Smooth muscle cell (in vitro differentiated cells): ENCODE data around the gene OR2V1. TPM values are rescaled to one million over a fixed set of nuclear protein-coding genes. Genes with fewer than 3 reads are reported as not detected.

Experiments used
- DNase-seq: peaks from one replicate; lab custom pipeline; 2025; ENCODE audit not compliant: unreplicated experiment; lab: John Stamatoyannopoulos, UW
- H2AFZ ChIP-seq: fragments of 200-600 bp; sonication (generic); 2 replicates; pipeline ENCODE4 v1.6.0; 2016; ENCODE audit warnings: antibody characterized with exemption, low read depth, mild to moderate bottlenecking
- H3F3A ChIP-seq: fragments of 200-600 bp; sonication (generic); 2 replicates; pipeline ENCODE4 v1.6.0; 2017; ENCODE audit warnings: antibody characterized with exemption, low read depth
- H3K27ac ChIP-seq: fragments of 200-600 bp; sonication (generic); 2 replicates; pipeline ENCODE4 v1.5.1; 2016; ENCODE audit warnings: low read depth, mild to moderate bottlenecking
- H3K27me3 ChIP-seq: fragments of 200-600 bp; sonication (generic); 2 replicates; pipeline ENCODE4 v1.6.1; 2016; ENCODE audit warnings: low read depth, mild to moderate bottlenecking
- H3K36me3 ChIP-seq: fragments of 200-600 bp; sonication (generic); 2 replicates; pipeline ENCODE4 v1.5.1; 2016; ENCODE audit warnings: low read depth
- H3K4me1 ChIP-seq: fragments of 200-600 bp; sonication (generic); 2 replicates; pipeline ENCODE4 v1.5.1; 2016; ENCODE audit warnings: low read depth
- H3K4me2 ChIP-seq: fragments of 200-600 bp; sonication (generic); 2 replicates; pipeline ENCODE4 v1.6.0; 2016; ENCODE audit warnings: mild to moderate bottlenecking
- H3K4me3 ChIP-seq: fragments of 200-600 bp; sonication (generic); 2 replicates; pipeline ENCODE4 v1.5.1; 2016; ENCODE audit warnings: mild to moderate bottlenecking
- H3K79me2 ChIP-seq: fragments of 200-600 bp; sonication (generic); 2 replicates; pipeline ENCODE4 v1.6.0; 2016; ENCODE audit warnings: low read depth, mild to moderate bottlenecking
- H3K9ac ChIP-seq: fragments of 200-600 bp; sonication (generic); 2 replicates; pipeline ENCODE4 v1.6.0; 2016; ENCODE audit warnings: low read depth
- H3K9me3 ChIP-seq: fragments of 200-600 bp; sonication (generic); replicated peaks from 2 replicates; pipeline ENCODE4 v1.5.1; 2016; ENCODE audit warnings: low read depth
- H4K20me1 ChIP-seq: fragments of 200-600 bp; sonication (generic); 2 replicates; pipeline ENCODE4 v1.6.0; 2016; ENCODE audit warnings: low read depth
- CTCF ChIP-seq: fragments of 200-600 bp; sonication (generic); IDR thresholded peaks from 2 replicates; pipeline ENCODE4 v1.5.1; 2017; ENCODE audit warnings: borderline replicate concordance, mild to moderate bottlenecking, antibody characterized with exemption; ENCODE audit not compliant: insufficient read depth, poor library complexity, severe bottlenecking
- whole genome bisulfite sequencing: methylation state at CpG from one replicate; pipeline ENCODE4 v1.1.7; 2016; ENCODE audit warnings: low lambda C conversion rate; 5-methylcytosine and 5-hydroxymethylcytosine counted together
- polyA plus RNA-seq: library from polyadenylated mRNA; unstranded; fragments of >200 nt; fragmentation: Nextera tagmentation; extraction: Ambion mirVana; gene quantifications from 2 replicates; pipeline ENCODE4 v1.2.1, GENCODE V29; 2016
- total RNA-seq: library from RNA; depleted of rRNA; stranded (reverse); fragments of >200 nt; gene quantifications from 2 replicates; pipeline ENCODE4 v1.2.3, GENCODE V29; 2014

The OR2V1 gene
- total and polyA plus RNA-seq, 2 experiments from 2014 or later = not detected

GRCh38 chr5:181124526-181124925, 6.4 kb downstream of the OR2V1 start:
- Histone ChIP-seq H3K4me2 (no peak overlapping the region), H3K9me3 (no peaks in the 10 kb centered on the region), H3K27ac (no peak overlapping the region), H3K9ac (no peak overlapping the region), H4K20me1 (no peaks in the 10 kb centered on the region), H3K4me1 (no peaks in the 10 kb centered on the region), H3F3A (no peaks in the 10 kb centered on the region), H3K36me3 (no peaks in the 10 kb centered on the region), H3K27me3 (peaks cover 14% of the 10 kb centered on the region), H3K4me3 (no peak overlapping the region), H2AFZ (no peak overlapping the region), H3K79me2 (no peaks in the 10 kb centered on the region)
- no peak for TF ChIP-seq CTCF
- no peak for DNase-seq
- WGBS = 77% methylated on average over 3 of the region's 3 CpGs

GRCh38 chr5:181121675-181122561, 9.1 kb downstream of the OR2V1 start:
- Histone ChIP-seq H2AFZ (no peak overlapping the region), H3K9ac (no peak overlapping the region), H4K20me1 (no peaks in the 10 kb centered on the region), H3K27ac (no peak overlapping the region), H3K79me2 (no peaks in the 10 kb centered on the region), H3K27me3 (peaks cover 21% of the 10 kb centered on the region), H3F3A (no peaks in the 10 kb centered on the region), H3K4me2 (no peak overlapping the region), H3K4me1 (no peaks in the 10 kb centered on the region), H3K4me3 (no peak overlapping the region), H3K9me3 (no peaks in the 10 kb centered on the region), H3K36me3 (no peaks in the 10 kb centered on the region)
- no peak for DNase-seq
- TF ChIP-seq CTCF = no peak
- 88% methylated on average over 28 of the region's 28 CpGs for WGBS

- no peak overlapping the region for H3K27ac ChIP-seq
- no peaks in the 10 kb centered on the region for H4K20me1 ChIP-seq
- H3K36me3 ChIP-seq = no peaks in the 10 kb centered on the region
- H3K79me2 ChIP-seq = no peaks in the 10 kb centered on the region
- H3K4me3 ChIP-seq = no peak overlapping the region
- DNase-seq = no peak
- no peaks in the 10 kb centered on the region for H3K9me3 ChIP-seq
- no peaks in the 10 kb centered on the region for H3K4me1 ChIP-seq
- TF ChIP-seq CTCF = no peak
- H2AFZ ChIP-seq = no peak overlapping the region
- 81% methylated on average over 5 of the region's 5 CpGs for WGBS
- no peak overlapping the region for H3K9ac ChIP-seq
- H3K27me3 ChIP-seq = peaks cover 32% of the 10 kb centered on the region
- no peaks in the 10 kb centered on the region for H3F3A ChIP-seq
- no peak overlapping the region for H3K4me2 ChIP-seq
Observed at GRCh38 chr5:181120761-181121160, 10.2 kb downstream of the OR2V1 start.

GRCh38 chr5:181120306-181120705, 10.7 kb downstream of the OR2V1 start:
- Histone ChIP-seq H3K9me3 (no peaks in the 10 kb centered on the region), H3K36me3 (no peaks in the 10 kb centered on the region), H3F3A (no peaks in the 10 kb centered on the region), H3K4me1 (peaks cover 2% of the 10 kb centered on the region), H3K4me2 (no peak overlapping the region), H2AFZ (no peak overlapping the region), H3K79me2 (no peaks in the 10 kb centered on the region), H3K4me3 (no peak overlapping the region), H3K27ac (no peak overlapping the region), H4K20me1 (no peaks in the 10 kb centered on the region), H3K27me3 (peaks cover 37% of the 10 kb centered on the region), H3K9ac (no peak overlapping the region)
- TF ChIP-seq CTCF = no peak
- 85% methylated on average over 4 of the region's 4 CpGs for WGBS
- no peak for DNase-seq
